Cortex of kidney (tissue), 1 donor: ENCODE measurements around the gene SLC36A2.
"Not testable (repeated sequence)": the region's sequence is repeated elsewhere in the genome, so short reads cannot be mapped to it uniquely, and the experiment has no call there.

Experiments used
- DNase-seq: peaks from one replicate; lab custom pipeline; 2025; lab: John Stamatoyannopoulos, UW

SLC36A2 gene

DNA sequence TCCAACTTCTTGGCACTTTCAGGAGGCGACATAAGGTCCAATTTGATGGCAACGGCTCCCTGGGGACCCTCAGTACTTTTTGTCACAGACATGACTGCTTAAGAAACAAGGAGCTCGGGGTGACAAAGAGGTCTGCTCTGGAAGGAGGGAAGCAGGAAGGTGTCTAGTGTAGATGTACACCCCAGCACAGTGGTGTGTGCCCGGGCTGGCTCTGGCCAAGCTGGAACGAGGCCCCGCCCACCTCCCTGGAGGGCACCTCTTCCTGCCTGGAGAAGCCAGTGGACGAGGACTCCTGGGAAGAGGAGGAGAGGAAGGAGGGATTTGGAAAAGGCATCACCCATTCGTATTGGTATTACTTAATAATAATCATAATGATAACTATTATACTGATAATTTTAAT lies at the start of gene SLC36A2:
TSS of gene SLC36A2 (minus strand) at position 191 of the 400 bp plus-strand sequence. CDS start at position 92, 99 bp downstream.
- DNase-seq: no peak

DNA sequence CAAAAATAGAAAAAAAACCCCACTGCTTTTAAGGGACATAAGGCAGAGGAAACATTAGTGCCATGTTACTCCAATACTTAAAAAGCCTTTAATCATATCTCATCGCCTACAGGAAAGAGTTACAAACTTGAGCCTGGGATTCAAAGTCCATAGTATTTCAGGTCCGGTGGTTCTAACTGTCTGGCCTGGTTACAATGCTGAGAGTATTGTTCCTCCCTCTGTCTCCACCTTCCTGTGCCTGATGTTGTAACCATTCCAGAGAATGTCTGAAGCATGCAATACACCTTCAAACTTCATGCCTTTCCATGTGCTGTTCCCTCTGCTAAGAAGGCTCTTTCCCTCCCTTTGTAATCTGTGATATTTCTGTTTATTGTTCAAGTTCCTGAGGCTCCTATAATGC lies 41.6 kb upstream of the SLC36A2 start:
- no peak for DNase-seq

DNA sequence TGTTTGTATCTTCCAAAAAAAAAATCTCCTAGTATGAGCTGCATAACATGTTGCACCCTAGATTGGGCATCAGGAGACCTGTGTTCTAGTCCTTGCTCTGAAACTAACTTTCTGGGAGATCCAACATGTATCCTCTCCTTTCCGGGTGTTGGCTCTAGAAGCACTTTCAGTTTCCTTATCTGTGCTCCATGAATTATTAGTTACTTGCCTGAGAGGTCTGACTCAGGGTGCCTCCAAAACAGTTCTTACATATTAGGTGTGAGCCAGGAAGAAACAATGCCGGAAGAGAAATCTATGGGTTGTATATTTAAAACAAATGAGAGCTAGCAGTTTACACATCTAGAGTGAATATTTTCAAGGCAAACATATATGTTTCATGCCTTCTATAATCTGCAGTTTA lies 36.7 kb upstream of the SLC36A2 start:
- no peak for DNase-seq

DNA sequence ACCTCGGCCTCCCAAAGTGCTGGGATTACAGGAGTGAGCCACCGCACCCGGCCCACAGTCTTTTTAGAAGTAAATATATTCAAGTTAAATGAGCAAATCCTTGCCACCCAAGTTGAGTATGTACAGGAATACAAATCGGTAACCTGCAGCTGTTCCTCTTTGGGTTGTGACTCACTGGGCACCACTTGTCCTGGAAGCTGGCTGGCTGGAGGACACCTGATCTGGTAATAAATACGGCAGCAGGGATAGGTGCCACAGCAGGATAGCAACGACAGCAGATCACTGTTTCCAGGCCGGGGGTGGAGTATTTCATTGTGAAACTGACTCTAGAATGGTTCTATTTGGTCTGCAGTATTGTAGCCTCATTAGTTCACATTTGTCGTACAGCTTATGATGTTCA lies 35.7 kb upstream of the SLC36A2 start:
- DNase-seq: no peak

DNA sequence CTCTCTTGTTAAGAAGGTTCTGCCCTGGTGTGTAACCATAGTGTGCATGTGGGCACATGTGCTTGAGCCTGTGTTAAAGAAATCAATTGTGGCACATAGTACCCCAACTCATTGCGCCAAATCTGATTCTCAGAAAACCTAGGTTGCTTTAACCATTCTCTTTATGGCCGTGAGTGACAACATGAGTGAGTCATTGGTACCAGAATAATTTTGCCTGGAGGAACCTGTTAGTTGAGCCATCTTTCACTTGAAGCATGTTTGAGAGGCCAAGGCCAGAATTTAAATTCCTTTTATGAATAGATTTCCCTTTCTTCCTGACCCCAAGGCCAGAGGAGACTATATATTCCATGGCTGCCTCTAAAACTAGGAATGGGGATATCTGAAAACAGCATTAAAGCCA lies 35.2 kb upstream of the SLC36A2 start:
- DNase-seq: no peak

DNA sequence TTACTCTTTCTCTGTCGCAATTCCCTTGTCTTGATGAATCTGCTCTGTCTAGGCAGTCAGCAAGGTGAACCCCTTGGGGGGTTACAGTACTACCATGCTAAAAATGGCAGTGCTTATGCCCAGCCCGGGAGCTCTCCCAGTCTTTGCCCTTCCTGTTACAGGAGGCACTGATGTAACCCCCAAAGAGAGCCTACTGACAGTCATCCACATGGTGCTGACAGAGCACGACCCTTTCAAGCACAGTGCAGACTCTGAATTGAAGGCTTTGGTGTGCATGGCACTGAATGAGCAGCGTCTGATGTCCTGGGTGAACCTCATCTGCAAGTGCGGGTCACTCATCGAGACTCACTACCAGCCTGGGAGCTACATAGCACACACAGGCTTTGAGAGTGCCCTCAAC lies 34.5 kb upstream of the SLC36A2 start:
- no peak for DNase-seq

DNA sequence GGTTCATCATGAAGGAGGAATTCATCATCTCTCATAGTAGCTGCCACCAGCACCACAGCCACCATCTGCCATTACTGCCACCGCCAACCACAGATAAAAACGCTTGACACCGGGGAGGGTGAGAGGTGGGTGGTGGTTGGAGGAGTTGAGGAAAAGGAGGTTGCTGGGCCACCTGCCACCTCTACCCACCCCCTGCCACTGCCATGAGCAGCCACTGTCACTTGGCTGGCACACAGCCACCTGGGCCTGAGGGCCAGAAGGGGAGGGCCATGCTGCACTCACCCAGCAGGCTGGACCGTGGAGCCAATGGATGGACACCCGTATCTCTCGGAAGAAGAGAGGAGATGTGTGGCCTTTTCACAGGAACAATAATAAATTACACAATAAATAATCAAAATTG lies 31.3 kb upstream of the SLC36A2 start:
- no peak for DNase-seq

DNA sequence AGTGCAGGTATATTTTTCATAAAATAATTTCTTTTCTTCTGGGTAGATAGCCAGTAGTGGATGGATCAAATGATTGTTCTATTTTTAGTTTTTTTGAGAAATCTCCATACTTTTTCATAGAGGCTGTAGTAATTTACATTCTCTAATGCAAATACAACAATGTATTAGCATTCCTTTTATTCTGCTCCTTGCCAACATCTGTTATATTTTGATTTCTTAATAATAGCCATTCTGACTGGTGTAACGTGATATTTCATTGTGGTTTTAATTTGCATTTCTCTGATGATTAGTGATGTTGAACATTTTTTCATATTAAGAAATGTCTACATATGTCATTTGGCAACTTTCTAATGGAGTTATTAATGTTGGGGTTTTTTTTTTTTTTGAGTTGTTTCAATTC lies 27.2 kb upstream of the SLC36A2 start:
- no peak for DNase-seq

DNA sequence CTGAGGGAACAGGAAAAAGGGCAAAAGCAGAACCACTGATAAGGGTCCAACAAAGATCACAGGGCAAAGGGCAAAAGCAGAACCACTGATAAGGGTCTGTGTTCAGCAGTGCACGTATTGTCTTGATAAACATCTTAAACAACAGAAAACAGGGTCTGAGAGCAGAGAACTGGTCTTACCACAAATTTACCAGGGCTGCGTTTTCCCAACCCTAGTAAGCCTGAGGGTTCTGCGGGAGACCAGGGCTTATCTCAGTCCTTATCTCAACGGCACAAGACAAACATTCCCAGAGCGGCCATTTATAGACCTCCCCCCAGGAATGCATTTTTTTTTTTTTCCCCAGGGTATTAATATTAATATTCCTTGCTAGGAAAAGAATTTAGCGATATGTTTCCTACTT lies 19.7 kb upstream of the SLC36A2 start:
- DNase-seq: not testable (repeated sequence)

DNA sequence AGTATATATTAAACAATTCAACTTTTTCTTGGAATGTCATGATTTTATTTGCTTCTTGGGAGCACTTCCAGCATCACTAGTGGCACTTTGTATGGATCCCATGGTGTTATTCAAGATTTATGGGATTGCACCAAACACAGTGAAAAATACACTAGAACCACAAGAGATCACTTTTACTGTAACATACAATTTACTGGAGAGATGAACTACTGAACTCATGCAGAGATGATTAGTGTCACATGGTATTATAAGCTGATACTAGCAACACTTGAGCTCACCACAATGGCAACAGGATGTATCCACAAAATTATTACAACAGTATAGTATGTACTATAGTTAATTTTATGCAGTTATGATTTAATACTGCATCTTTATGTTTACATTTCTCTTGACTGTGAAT lies 16.3 kb upstream of the SLC36A2 start:
- DNase-seq: no peak

DNA sequence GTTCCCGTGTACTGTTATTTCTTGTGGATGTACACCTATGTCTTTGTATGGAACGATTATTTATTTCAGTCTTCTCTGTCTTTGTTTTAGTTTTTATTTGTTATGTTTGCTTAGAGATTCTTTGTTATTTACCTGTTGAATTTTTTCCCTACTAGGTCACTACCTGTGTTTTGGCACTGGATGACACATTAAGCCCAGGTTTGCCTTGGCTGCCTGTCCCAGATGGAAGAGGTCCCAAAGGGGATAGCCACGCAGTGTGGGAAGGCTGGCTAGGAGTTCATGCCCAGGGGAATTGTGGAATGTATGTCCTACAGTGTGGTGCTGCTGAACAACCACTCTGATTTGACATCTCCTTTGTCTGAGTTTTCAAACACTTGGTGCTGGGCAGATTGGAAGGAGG lies 15.6 kb upstream of the SLC36A2 start:
- no peak for DNase-seq

DNA sequence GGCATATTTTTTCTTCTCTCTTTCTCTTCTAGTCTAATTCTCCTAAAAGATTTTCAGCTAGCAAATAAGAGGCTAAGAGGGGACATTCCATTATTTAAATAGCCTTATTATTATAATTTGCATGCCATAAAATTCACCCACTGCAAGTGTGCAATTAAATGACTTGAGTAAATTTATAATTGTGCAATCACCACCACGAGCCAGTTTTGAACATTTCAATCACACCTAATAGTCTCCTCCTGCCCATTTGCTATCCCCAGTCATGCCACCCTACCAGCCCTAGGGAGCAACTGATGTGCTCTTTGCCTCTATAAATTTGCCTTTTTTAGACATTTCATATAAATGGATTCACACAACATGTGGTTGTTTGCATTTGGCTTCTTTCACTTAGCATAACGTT lies 12.0 kb upstream of the SLC36A2 start:
- DNase-seq: no peak

DNA sequence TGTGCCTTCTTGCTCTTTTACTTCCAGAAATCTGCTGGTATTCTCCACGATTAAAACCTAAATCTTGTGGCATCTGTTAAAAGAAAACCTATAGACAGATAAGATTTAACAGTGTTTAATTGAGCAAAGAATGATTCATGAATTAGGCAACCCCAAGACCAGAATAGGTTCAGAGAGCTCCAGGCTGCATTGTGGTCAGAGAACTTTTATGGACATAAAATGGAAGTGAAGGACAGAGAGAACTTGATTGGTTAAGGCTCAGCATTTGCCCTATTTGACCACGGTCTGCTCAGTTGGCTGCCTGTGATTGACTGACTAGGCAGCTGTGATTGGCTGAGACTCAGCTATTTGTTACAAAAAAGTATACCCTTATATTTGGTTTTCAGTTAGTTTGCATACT lies 10.4 kb upstream of the SLC36A2 start:
- DNase-seq: no peak

DNA sequence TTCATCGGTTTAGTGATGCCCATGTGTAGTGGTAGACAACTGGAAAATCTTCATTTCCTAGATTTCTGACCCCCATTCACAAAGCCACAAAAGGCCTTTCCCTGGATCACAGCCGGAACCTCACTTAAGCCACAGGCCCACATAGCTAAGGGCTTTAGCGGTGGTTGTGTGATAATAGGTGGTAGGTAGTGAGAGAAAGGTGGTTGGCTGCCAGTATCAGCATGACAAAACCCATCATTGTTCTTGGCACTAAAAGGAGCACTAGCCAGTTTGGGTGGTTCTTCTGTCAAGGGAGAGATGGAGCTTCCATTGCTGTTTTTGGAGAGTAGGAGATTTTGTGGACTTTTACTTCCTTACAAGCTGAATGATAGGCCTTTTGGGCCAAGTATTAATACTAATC lies 9.7 kb upstream of the SLC36A2 start:
- DNase-seq: no peak

DNA sequence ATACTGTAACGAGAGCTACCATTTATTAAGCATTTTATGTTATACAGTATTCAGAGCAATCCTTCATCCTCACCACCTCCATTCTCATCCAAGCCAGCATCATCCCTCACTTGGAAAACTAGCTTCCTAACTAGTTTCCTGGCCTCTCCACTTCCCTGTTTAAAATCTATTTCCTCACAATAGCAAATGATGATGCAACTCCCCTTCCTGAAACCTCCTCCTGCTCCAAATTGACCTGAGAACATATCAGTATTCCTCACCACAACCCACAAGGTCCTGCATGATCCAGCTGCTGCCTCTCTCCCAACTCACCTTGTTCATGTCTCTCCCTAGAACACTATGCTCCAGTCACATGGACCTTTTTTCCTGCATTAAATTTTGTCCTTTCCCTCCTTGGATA lies 4.3 kb upstream of the SLC36A2 start:
- no peak for DNase-seq

DNA sequence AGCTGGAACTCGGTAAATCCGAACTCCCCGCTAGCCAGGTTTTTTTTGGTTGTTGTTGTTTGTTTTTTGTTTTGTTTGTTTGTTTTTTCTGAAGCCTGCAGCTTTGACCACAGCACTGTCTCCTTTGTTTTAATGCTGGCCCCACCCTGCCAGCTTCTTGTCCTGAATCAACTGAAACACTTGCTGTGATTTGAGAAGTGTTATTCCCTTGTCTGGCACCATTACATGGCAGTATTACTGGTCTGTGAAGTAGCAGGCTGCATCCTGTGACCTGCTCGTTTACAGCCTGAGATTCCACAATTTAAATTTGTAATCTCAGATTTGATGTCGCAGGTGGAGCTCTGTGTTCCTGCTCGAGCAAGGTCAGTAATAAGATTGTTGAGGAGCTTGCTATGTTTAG lies 1.4 kb upstream of the SLC36A2 start:
- DNase-seq: no peak

DNA sequence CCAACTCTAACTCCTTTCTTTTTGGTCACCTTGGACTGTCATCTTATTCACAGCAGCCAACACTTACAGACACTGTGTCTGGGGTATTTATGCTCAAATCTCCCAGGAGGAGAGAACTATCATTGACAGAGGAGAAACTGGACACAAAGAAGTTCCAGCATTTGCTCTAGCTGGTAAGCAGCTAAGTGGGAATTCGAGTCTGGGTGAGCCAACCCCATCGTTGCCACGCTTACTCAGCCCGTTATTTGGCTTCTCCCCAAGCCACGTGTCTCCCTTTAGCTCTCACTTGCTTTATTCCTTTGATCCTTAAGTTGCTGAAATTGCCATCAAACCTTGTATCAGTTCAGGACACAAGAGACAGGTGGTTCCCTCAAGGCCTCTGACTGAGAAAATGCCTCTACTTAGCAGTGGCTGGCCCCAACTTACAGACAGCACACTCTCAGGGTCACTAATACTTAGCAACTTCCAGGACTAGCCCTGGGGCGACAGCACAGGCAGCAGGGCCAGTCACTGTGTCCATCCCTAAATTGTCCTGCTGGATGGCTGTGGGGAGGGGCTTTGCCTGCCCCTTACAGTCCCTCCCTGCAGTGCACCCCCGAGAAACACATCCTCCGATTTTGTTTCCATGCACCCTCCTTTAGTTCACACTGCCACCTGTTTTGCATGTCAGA lies 1.4 kb downstream of the SLC36A2 start:
- no peak for DNase-seq

DNA sequence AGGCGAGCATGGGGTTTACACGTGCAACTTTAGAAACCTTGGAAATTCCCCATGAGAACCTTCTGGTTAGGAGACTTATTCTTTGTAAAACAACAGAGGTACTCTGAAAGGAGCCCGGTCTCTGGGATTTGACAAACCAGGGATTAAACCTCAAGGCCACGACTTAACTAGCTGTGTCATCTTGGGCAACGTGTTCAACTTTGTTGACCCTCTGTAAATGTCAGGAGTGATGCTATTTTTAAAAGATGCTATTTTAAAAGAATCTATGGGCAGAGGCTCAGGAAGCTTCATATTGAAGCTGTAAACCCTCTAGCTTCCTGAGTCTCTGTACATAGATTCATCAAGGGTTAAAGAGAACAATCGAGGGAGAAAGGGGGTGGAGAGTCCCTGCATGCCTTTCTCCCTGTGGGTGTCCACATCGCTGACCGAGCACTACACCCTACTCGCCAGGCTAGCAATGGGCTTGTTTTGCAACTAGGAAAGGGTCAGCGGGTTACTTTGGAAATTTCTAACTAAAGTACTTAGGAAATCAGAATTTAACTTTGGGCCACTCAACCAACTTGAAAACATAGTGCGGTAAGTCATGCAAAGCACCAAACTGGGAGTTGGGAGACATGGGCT lies 2.1 kb downstream of the SLC36A2 start:
- no peak for DNase-seq

DNA sequence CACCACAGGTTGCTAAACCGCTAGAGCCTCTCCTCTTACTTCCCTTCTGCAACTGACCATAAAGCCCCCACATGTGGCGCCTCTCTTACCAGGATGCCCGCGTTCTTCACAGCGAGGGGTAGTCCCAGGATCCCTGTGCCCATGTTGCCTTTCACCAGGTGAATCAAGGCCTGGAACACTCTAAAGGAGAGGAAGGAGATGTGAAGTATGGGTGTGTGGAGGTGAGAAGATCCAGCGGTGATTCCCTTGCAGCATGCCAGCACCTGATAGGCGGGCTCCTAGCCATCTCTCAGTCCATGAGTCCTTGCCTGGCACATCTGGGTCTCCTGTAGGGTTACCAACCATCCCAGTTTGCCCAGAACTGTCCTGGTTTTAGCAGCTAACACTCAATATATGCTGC lies 3.3 kb downstream of the SLC36A2 start:
- no peak for DNase-seq

DNA sequence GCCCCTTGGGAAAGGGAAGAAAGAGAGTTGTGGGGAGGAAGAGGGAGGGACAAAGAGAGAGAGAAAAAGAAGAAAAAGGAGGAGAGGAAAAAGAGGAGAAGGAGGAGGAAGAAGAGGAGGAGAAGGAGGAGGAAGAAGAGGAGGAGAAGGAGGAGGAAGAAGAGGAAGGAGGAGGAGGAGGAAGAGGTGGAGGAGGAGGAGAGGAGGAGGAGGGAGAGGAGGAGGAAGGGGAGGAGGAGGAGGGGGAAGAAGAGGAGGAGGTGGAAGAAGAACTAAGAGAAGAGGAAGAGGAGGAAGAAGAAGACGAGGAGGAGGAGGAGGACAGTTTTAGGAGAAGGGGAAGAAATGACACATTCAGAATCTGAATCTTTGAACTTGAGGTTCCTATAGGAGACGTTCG lies 7.4 kb downstream of the SLC36A2 start:
- no peak for DNase-seq

DNA sequence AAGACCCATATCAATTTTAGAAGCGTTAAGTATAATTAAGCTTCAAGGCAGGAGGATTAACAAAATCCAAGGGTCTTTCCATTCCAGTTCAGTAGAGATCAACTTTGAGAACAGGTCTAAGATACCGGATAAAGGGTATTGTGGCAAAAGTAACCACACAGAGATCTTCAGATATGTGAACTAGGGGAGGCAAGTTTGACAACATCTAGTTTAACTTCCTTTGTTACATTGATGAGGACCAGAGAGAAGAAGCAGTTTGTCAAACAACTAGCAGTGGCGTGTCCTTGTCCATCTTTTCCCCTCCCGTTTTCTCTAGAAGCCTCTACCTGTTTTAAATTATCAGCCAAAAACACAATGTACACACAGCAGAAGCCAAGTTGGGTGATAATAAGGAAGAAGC lies 8.6 kb downstream of the SLC36A2 start:
- no peak for DNase-seq

DNA sequence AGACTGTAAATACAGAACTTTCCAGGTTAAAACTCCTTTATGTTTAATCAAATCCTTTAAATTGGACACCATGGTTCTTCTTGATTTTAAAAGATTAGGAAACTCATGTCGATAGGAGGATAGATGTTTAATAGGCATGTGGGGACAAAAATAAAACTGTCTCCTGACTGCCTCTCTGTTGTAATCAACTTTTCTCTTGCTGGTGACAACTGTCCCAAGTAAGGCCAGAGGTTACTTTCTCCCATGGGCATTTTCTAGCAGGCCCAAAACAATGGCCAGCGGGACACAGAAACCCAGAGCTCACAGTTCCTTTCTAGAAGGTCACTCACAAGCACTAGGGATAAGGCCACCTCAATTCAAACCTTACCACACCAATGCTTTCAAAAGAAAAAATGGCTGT lies 14.5 kb downstream of the SLC36A2 start:
- DNase-seq: no peak

DNA sequence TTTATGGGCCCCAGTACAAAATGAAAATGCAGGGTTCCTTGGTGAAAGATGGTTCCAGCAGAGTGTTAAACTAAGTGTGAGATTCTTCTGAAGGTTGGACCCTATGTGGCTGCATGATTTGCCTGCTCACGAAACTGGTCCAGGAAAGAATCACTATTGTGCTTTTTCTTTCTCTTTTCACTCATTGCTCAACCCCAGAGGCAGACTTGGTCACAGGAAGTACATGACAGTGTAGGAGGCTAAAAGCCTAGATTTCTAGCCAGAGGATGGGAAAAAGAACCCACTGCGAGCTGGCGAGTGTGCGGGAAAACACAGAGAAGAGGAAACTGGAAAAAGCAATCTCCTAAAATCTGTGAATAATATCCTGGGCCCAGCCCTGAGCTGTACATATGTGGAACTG lies 18.6 kb downstream of the SLC36A2 start:
- no peak for DNase-seq

DNA sequence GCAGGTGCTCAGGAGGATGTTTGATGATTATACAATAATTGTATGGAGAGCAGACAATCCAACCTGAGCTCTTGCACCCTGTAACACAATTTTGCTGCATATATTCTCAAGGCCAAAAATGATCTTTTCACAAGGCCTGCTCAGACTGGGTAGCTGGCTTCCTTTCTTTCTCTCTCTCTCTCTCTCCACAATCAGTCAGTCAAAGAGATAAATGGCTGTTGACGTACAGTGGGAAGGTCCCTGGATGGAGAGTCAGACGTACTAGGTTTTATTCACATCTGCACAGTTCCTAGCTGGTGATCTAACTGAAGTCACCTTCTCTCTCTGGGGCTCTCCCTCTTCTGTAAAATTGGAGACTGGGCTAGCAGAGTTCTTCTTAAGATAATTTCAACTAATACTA lies 19.8 kb downstream of the SLC36A2 start:
- no peak for DNase-seq
